WTC11 (cell line): ENCODE data around the gene PTGDR. TPM values are rescaled to one million over a fixed set of nuclear protein-coding genes. Genes with fewer than 3 reads are reported as not detected.

Source experiments
- CREM ChIP-seq: sonication (generic); formaldehyde crosslinking; IDR thresholded peaks from 2 replicates; pipeline ENCODE4 v1.8.1; 2022; ENCODE audit warnings: mild to moderate bottlenecking, missing genetic modification reagents, moderate library complexity
- HMGA2 ChIP-seq: fragments of 250-450 bp; sonication (Bioruptor Pico); IDR thresholded peaks from 2 replicates; pipeline ENCODE4 v1.4.0; 2021; ENCODE audit warnings: mild to moderate bottlenecking, moderate library complexity
- IRF2 ChIP-seq: sonication (generic); formaldehyde crosslinking; IDR thresholded peaks from 2 replicates; pipeline ENCODE4 v1.8.0; 2022; ENCODE audit warnings: low read depth, missing genetic modification reagents, borderline replicate concordance
- JAZF1 ChIP-seq: fragments of 250-450 bp; sonication (Bioruptor Pico); IDR thresholded peaks from 2 replicates; pipeline ENCODE4 v1.9.0; 2021; ENCODE audit warnings: moderate library complexity, mild to moderate bottlenecking, inconsistent platforms
- MYBL2 ChIP-seq: sonication (generic); formaldehyde crosslinking; IDR thresholded peaks from 2 replicates; pipeline ENCODE4 v1.8.1; 2023; ENCODE audit warnings: mild to moderate bottlenecking, moderate library complexity, missing genetic modification reagents
- NR1H2 ChIP-seq: sonication (generic); formaldehyde crosslinking; IDR thresholded peaks from 2 replicates; pipeline ENCODE4 v1.9.0; 2021; ENCODE audit warnings: mild to moderate bottlenecking, moderate library complexity, missing genetic modification reagents
- OVOL2 ChIP-seq: fragments of 250-450 bp; sonication (Bioruptor Pico); IDR thresholded peaks from 2 replicates; pipeline ENCODE4 v1.9.0; 2021; ENCODE audit warnings: mild to moderate bottlenecking, borderline replicate concordance
- RORB ChIP-seq: fragments of 250-450 bp; sonication (Bioruptor Pico); IDR thresholded peaks from 2 replicates; pipeline ENCODE4 v1.9.0; 2021; ENCODE audit warnings: mild to moderate bottlenecking
- SMAD4 ChIP-seq: sonication (generic); formaldehyde crosslinking; IDR thresholded peaks from 2 replicates; pipeline ENCODE4 v1.8.0; 2022; ENCODE audit warnings: mild to moderate bottlenecking, missing genetic modification reagents
- TEAD1 ChIP-seq: sonication (generic); formaldehyde crosslinking; IDR thresholded peaks from 2 replicates; pipeline ENCODE4 v1.8.0; 2022; ENCODE audit warnings: mild to moderate bottlenecking, missing genetic modification reagents
- total RNA-seq: library from RNA; stranded (reverse); gene quantifications from 3 replicates; pipeline ENCODE4 v1.2.3, GENCODE V29; 2021
- TF ChIP-seq, protein P1 (sequence below): sonication (generic); formaldehyde crosslinking; conservative IDR thresholded peaks from 2 replicates; pipeline ENCODE4 v1.8.1; 2023; ENCODE audit warnings: mild to moderate bottlenecking, low read depth, missing genetic modification reagents, moderate library complexity
- TF ChIP-seq, protein P2 (sequence below): sonication (generic); formaldehyde crosslinking; IDR thresholded peaks from 2 replicates; pipeline ENCODE4 v1.8.1; 2023; ENCODE audit warnings: mild to moderate bottlenecking, moderate library complexity, missing genetic modification reagents
- TF ChIP-seq, protein P3 (sequence below): sonication (generic); formaldehyde crosslinking; IDR thresholded peaks from 2 replicates; pipeline ENCODE4 v1.8.0; 2022; ENCODE audit warnings: mild to moderate bottlenecking, missing genetic modification reagents
- TF ChIP-seq, protein P4 (sequence below): sonication (generic); formaldehyde crosslinking; IDR thresholded peaks from 2 replicates; pipeline ENCODE4 v1.8.1; 2023; ENCODE audit warnings: mild to moderate bottlenecking, missing genetic modification reagents, moderate library complexity
- TF ChIP-seq, protein P5 (sequence below): sonication (generic); formaldehyde crosslinking; IDR thresholded peaks from 2 replicates; pipeline ENCODE4 v1.8.1; 2022; ENCODE audit warnings: low read depth, mild to moderate bottlenecking, moderate library complexity, missing genetic modification reagents, borderline replicate concordance
- TF ChIP-seq, protein P6 (sequence below): sonication (generic); formaldehyde crosslinking; IDR thresholded peaks from 2 replicates; pipeline ENCODE4 v1.8.0; 2022; ENCODE audit warnings: mild to moderate bottlenecking, missing genetic modification reagents
- TF ChIP-seq, protein P7 (sequence below): fragments of 250-450 bp; sonication (Bioruptor Pico); IDR thresholded peaks from 2 replicates; pipeline ENCODE4 v1.8.0; 2021; ENCODE audit warnings: mild to moderate bottlenecking
- TF ChIP-seq, protein P8 (sequence below): sonication (generic); formaldehyde crosslinking; IDR thresholded peaks from 2 replicates; pipeline ENCODE4 v1.8.0; 2022; ENCODE audit warnings: missing genetic modification reagents

PTGDR gene
- total RNA-seq, 1 experiment from 2014 or later: 0.24 TPM

DNA sequence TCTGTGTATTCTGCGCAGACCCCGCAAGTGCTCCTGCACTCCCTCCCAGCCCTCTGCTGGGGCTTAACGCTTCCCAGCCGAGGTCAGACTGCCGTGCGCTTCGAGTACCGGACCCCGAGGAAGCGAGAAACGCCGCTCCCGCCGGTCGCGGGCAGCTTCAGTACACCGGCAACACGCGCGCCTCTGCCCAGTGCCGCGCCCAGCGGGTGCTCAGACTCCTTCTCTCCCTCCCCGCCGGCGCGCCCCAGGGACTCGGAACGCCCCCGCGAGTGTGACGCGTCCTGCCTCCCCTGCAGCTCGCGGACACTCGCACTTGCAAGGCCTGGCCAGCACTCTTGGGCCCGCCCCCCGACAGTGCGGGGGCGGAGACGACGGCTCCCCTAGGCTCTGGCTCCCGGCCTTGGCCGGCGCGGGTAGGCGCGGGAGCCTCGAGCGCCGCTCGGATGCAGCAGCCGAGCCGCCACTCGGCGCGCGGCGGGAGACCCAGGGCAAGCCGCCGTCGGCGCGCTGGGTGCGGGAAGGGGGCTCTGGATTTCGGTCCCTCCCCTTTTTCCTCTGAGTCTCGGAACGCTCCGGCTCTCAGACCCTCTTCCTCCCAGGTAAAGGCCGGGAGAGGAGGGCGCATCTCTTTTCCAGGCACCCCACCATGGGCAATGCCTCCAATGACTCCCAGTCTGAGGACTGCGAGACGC lies 46.6 kb downstream of the PTGDR start, which contains the start of gene PTGER2 (continued):
- TF ChIP-seq, protein P1, sequence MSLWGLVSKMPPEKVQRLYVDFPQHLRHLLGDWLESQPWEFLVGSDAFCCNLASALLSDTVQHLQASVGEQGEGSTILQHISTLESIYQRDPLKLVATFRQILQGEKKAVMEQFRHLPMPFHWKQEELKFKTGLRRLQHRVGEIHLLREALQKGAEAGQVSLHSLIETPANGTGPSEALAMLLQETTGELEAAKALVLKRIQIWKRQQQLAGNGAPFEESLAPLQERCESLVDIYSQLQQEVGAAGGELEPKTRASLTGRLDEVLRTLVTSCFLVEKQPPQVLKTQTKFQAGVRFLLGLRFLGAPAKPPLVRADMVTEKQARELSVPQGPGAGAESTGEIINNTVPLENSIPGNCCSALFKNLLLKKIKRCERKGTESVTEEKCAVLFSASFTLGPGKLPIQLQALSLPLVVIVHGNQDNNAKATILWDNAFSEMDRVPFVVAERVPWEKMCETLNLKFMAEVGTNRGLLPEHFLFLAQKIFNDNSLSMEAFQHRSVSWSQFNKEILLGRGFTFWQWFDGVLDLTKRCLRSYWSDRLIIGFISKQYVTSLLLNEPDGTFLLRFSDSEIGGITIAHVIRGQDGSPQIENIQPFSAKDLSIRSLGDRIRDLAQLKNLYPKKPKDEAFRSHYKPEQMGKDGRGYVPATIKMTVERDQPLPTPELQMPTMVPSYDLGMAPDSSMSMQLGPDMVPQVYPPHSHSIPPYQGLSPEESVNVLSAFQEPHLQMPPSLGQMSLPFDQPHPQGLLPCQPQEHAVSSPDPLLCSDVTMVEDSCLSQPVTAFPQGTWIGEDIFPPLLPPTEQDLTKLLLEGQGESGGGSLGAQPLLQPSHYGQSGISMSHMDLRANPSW: no peak
- TF ChIP-seq TEAD1 (CRISPR knock-in tag): no peak
- TF ChIP-seq NR1H2: no peak
- TF ChIP-seq JAZF1: no peak
- no peak for TF ChIP-seq IRF2
- no peak for TF ChIP-seq HMGA2 (CRISPR knock-in tag)
- TF ChIP-seq, protein P2, sequence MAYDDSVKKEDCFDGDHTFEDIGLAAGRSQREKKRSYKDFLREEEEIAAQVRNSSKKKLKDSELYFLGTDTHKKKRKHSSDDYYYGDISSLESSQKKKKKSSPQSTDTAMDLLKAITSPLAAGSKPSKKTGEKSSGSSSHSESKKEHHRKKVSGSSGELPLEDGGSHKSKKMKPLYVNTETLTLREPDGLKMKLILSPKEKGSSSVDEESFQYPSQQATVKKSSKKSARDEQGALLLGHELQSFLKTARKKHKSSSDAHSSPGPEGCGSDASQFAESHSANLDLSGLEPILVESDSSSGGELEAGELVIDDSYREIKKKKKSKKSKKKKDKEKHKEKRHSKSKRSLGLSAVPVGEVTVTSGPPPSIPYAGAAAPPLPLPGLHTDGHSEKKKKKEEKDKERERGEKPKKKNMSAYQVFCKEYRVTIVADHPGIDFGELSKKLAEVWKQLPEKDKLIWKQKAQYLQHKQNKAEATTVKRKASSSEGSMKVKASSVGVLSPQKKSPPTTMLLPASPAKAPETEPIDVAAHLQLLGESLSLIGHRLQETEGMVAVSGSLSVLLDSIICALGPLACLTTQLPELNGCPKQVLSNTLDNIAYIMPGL (CRISPR knock-in tag): 0 out of 2 replicates have a peak, but pooled peaks have one; percentile 30
- TF ChIP-seq, protein P3, sequence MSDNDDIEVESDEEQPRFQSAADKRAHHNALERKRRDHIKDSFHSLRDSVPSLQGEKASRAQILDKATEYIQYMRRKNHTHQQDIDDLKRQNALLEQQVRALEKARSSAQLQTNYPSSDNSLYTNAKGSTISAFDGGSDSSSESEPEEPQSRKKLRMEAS (CRISPR knock-in tag): no peak; the same call in 1 of the 2 replicates
- no peak for TF ChIP-seq OVOL2 (CRISPR knock-in tag)
- TF ChIP-seq, protein P4, sequence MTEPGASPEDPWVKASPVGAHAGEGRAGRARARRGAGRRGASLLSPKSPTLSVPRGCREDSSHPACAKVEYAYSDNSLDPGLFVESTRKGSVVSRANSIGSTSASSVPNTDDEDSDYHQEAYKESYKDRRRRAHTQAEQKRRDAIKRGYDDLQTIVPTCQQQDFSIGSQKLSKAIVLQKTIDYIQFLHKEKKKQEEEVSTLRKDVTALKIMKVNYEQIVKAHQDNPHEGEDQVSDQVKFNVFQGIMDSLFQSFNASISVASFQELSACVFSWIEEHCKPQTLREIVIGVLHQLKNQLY: no peak
- TF ChIP-seq, protein P5, sequence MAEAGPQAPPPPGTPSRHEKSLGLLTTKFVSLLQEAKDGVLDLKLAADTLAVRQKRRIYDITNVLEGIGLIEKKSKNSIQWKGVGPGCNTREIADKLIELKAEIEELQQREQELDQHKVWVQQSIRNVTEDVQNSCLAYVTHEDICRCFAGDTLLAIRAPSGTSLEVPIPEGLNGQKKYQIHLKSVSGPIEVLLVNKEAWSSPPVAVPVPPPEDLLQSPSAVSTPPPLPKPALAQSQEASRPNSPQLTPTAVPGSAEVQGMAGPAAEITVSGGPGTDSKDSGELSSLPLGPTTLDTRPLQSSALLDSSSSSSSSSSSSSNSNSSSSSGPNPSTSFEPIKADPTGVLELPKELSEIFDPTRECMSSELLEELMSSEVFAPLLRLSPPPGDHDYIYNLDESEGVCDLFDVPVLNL (CRISPR knock-in tag): no peak
- no peak for TF ChIP-seq SMAD4 (CRISPR knock-in tag)
- no peak for TF ChIP-seq RORB (CRISPR knock-in tag)
- TF ChIP-seq CREM (CRISPR knock-in tag): no peak
- TF ChIP-seq, protein P6, sequence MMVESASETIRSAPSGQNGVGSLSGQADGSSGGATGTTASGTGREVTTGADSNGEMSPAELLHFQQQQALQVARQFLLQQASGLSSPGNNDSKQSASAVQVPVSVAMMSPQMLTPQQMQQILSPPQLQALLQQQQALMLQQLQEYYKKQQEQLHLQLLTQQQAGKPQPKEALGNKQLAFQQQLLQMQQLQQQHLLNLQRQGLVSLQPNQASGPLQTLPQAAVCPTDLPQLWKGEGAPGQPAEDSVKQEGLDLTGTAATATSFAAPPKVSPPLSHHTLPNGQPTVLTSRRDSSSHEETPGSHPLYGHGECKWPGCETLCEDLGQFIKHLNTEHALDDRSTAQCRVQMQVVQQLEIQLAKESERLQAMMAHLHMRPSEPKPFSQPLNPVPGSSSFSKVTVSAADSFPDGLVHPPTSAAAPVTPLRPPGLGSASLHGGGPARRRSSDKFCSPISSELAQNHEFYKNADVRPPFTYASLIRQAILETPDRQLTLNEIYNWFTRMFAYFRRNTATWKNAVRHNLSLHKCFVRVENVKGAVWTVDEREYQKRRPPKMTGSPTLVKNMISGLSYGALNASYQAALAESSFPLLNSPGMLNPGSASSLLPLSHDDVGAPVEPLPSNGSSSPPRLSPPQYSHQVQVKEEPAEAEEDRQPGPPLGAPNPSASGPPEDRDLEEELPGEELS (CRISPR knock-in tag): peak; percentile 48; the same call in 1 of the 2 replicates
- TF ChIP-seq, protein P7, sequence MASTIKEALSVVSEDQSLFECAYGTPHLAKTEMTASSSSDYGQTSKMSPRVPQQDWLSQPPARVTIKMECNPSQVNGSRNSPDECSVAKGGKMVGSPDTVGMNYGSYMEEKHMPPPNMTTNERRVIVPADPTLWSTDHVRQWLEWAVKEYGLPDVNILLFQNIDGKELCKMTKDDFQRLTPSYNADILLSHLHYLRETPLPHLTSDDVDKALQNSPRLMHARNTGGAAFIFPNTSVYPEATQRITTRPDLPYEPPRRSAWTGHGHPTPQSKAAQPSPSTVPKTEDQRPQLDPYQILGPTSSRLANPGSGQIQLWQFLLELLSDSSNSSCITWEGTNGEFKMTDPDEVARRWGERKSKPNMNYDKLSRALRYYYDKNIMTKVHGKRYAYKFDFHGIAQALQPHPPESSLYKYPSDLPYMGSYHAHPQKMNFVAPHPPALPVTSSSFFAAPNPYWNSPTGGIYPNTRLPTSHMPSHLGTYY: no peak
- no peak for TF ChIP-seq MYBL2 (CRISPR knock-in tag)
- TF ChIP-seq, protein P8, sequence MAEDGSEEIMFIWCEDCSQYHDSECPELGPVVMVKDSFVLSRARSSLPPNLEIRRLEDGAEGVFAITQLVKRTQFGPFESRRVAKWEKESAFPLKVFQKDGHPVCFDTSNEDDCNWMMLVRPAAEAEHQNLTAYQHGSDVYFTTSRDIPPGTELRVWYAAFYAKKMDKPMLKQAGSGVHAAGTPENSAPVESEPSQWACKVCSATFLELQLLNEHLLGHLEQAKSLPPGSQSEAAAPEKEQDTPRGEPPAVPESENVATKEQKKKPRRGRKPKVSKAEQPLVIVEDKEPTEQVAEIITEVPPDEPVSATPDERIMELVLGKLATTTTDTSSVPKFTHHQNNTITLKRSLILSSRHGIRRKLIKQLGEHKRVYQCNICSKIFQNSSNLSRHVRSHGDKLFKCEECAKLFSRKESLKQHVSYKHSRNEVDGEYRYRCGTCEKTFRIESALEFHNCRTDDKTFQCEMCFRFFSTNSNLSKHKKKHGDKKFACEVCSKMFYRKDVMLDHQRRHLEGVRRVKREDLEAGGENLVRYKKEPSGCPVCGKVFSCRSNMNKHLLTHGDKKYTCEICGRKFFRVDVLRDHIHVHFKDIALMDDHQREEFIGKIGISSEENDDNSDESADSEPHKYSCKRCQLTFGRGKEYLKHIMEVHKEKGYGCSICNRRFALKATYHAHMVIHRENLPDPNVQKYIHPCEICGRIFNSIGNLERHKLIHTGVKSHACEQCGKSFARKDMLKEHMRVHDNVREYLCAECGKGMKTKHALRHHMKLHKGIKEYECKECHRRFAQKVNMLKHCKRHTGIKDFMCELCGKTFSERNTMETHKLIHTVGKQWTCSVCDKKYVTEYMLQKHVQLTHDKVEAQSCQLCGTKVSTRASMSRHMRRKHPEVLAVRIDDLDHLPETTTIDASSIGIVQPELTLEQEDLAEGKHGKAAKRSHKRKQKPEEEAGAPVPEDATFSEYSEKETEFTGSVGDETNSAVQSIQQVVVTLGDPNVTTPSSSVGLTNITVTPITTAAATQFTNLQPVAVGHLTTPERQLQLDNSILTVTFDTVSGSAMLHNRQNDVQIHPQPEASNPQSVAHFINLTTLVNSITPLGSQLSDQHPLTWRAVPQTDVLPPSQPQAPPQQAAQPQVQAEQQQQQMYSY (CRISPR knock-in tag): no peak
